Measurements from ENCODE around the gene SHISAL1.

GRCh38 chr22:44336962-44337677 is 24.4 kb upstream of the SHISAL1 start:
- TF ChIP-seq CTCF (IDR thresholded peaks at IDR 0.05) (no peak), POLR2AphosphoS5 (IDR thresholded peaks at IDR 0.05) (no peak), POLR2A (IDR thresholded peaks at IDR 0.05; ENCODE audit: low read depth) (no peak), EP300 (IDR thresholded peaks at IDR 0.05) (no peak)
